A549 treated with ZK216348 at 1 μM for 4 hours (cell line): ENCODE data around the gene GALT. TPM values are rescaled to one million over a fixed set of nuclear protein-coding genes. Genes with fewer than 3 reads are reported as not detected.

ENCODE experiments used
- total RNA-seq: library from RNA; stranded (reverse); fragments of 200-300 nt; extraction: Qiagen RNA extraction; gene quantifications from 5 replicates; pipeline ENCODE4 v1.2.3, GENCODE V29; 2022; ENCODE audit warnings: low read depth

Gene GALT
- 15.3 to 24.9 TPM (median 17.3 TPM) in 5 replicates for total RNA-seq

DNA sequence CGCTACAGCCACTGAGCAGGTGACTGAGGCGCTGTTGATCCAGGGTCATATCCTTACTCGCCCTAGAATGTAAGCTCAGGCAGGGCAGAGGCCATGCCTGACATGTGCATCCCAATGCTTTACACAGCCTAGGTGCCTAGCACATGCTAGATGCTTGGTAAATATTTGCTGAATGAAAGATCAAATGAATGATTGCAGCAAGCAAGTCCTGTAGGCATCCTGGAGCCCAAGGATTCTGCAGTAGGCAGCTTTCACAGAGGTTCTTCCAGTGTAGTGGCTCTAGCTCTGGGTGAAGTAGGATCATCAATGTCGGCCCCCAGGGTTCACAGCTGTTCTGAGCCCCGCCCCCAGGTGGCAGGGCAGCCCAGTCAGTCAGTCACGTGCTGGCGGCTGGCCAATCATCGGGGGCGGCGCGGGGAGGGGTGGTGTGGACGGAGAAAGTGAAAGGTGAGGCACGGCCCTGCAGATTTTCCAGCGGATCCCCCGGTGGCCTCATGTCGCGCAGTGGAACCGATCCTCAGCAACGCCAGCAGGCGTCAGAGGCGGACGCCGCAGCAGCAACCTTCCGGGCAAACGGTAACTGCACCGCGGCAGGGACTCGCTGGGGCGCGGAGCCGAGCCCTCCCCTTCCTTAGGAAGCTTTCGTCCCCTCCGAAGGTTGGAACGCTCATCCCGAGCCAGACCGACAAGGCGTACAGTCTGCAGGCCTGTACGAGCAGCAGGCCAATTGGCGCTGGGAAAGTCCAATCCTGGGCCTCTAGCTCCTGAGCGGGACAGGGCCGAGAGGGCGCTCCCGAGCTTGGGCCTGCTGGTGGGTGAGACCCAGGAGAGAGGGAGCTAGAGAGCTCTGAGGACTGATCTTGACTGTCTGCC lies at the start of gene GALT:
Gene GALT (plus strand): TSS at position 465 of the 873 bp plus-strand sequence. CDS start 30 bp downstream, at position 495.

DNA sequence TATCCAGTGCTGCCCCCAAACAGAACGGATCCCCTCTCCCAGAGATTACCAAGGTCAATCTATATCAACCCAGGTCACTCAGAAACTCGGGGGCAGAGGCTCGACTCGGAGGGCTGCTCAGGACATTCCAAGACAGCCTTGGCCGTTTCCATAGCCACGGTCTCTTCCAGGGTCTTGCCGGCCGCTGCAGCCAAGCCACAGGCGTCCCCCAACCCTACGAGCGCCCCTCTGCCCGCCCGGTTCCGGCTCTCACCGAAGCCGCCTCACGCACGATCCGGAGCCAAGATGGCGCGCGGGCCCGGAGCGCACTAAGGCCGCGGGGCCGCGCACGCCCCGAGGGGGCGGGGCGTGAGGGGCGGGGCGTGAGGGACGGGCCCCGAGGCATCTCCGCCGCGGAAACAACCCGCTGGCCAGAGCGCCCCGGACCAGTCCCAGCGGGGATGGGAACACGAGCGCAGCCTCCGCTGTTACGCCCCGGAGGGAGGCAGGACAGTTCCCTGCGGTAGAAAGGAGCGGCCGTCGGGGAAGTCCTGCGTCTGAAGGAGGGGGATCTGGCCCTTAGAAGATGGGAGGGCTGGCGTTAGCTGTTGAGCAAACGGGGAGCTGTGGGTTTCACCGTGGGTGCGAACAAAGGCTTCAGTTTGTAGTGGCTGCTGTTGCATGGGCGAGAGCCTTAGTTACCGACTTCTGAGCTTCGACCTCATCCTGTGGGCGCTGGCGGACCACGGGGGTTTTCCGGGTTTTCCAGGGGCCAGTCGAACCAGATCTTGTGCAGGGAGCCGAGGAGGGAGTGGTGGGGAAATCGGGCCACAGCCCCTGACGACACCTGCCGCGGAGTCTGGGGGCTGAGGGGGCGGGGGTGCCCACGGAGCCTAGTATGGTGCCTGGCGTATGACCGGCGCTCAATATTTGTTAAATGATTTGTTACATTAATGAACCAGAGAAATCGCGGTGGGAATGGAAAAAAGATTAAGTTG lies 34.4 kb upstream of the GALT start, which contains the start of gene RPP25L:
Gene RPP25L (minus strand): TSS at position 287 of the 977 bp plus-strand sequence. CDS start 801 bp downstream, outside the sequence.

DNA sequence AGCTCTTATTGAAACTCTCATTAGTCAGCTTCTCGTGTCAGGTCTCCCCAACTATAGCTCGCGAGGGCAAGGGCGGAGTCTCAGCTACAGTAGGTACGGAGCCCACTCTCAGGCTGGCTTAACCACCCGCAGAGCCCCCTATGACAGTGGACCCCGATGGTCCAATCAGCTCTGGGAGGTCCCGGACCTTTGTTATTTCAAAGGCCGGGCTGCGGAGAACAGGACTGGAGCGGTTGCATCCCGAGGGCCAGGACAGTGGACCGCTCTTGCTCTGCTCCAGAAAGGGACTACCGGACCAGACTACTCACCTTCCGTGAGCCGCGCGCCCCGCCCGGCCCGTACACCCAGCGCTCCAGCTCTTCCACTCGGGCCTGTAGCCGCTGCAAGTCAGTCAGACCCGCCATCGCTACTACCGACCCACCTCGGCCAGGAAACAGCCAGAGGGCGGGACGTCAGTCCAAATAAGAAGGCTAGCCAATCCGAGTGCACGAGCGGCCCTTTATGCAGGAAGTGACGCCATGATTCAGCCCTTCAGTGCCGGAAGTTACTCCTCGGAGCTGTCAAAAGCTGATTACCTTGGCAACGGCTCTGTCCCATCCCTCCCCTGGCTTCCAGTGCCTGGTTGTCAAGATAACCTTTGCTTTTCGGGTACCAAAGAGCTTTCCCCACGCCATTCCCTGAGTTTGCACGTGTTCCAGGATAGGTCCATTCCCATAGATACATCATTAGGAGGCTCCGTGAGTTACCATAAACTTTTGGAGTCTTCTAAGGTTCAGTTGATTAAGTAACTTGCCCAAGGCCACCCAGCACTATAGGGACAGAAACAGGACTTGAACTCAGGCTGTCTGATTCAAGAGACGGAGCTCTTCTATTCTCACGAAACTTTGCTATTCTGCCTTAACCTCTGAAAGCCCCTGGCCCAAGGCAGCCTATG lies 26.1 kb upstream of the GALT start, which contains the start of gene DCTN3:
Gene DCTN3 (minus strand): TSS at position 435 of the 934 bp plus-strand sequence. CDS start 31 bp downstream, at position 404.

DNA sequence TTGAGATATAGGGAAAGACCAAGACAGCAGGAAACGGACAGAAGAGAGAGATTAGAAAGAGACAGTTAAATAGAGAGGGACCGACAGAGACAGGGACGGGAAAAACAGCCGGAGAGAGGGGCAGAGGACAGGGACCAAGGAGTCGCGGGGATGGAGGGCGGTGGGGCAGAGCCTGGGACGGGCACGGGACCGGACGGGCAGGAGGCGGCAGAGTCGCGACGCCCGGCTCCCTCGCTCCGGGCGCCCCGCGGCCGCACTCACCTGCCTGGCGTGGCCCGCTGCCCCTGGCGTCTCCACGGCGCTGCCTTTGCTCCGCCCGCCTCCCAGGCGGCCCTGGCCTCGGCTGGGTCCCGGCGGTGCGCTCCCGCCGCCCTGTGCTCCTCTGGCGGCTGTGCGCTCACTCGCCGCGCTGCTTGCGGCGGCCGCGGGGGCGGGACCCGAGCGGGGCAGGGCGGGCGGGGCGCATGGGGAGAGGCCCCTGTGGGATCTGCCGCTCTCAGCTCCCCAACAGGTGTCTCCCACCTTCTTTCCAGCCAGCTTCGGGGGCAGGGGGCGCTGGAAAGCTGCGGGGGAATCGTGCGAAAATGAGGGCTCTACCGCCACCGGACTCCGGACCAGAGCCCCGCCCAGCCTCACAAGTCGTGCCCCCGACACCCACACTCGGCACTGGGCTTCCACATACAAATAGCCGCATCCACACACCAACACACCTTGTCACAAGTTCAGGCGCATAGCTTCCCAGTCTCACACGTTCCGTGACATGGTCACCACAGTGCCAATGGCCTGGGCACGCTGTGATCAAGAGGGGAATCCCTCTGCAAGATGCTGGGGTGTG lies 17.6 kb upstream of the GALT start, which contains the start of gene ARID3C:
Gene ARID3C (minus strand): TSS at position 411 of the 835 bp plus-strand sequence. CDS start 1,052 bp downstream, outside the sequence.

DNA sequence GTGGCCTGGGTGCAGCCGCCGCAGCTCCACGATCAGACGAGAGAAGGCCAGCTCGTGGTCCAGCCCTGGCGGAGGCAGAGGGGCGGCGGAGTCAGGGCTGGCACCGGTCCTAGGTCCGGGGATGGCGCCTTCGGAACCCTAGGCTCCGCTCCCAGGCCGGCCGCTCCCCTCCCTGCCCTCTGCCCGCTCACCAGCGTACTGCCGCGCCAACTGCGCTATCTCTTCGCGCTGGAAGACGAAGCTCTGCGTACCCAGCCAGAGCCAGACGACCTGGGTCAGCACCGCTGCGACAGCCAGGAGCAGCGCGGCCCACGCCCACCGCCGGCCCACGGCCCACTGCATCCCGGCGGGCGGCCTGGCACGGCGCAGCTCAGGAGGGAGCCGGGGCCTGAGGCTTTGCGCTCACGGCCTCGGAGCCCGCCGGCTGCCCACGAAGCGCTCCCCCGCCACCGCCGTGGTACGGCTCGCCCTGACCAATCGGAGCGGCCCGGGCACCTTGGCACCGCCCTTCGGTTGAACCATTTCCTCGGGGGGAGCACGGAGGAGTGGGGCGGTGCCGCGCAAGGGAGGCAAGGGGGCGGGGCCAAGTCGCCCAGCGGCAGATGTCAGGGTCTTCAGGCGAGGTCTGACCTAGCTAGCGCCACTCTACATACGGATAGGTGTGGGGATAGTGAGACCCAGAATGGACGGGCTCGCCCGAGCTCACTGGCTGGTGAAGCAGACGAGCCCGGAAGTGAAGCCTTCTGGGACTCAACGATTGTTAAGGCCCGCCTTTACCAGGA lies 8.9 kb upstream of the GALT start, which contains the start of gene SIGMAR1:
Gene SIGMAR1 (minus strand): TSS at position 432 of the 782 bp plus-strand sequence. CDS start 90 bp downstream, at position 342.

DNA sequence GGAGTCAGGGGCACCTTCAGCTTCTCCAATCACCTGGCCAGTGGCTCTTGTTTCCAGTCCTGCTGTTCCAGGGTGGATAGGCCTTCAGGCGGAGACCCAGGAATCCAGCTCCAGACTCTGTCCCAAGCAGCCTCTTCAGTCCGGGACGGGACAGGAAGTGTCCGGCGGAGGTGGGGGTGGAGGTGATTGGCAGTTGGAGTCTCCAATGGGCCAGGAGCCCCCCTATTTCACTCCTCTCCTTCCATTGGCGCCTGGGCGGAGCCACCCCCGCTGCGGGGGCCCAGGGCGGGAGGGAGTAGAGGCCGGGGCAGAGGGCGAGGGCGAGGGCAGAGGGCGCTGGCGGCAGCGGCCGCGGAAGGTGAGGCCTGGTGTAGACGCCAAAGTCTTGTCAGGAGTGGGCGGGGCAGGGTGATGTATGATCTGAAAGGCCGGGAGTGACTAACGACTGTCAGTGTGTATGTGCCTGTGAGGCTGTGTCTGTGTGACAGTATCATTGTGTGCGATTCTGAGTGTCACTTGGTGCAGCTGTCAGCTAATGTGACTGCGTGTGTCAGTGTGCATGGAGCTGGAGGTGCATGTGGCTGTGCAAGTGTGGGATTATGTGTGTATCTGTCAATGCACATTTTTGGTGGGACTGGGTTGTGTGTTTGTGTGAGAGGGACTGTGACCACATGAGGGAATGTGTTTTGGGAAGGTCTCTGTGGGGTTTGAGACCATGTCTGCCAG lies 5.6 kb downstream of the GALT start, which contains the start of gene IL11RA:
Gene IL11RA (plus strand): TSS at position 310 of the 726 bp plus-strand sequence. CDS start 3,033 bp downstream, outside the sequence.

DNA sequence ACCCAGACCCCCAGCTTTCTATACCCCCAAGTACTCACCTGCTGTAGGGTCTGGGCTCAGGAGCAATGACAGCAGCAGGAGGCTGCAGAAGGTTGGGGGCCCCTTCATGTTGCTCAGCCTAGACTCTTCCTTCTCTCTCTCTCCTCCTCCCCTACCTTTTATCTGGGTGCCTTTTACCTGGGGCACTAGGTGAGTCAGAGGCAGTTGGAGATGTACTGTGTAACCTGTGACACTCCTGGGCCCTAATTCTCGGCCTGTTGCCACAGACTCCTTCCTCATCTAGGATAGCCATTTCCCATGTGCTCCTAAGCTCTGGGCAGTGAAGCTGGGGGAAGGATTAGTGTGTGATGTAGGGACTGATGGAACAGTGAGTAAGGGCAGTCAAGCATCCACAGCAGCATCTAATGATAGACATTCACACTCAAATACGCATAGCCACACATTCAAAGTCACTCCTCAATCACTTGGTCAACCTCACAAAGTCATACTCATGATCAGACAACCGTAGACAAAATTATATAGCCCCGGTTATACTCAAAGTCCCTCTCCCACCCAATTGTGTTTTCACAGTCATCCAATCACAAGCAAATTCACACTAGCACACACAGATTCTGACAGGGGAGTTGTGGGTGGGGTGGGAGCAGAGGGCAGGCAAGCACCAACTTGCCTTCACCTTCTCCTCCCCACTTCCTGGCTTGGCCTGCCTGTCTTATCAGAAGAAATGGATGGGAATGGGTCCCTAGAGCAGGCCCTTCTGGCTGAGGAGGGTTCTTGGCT lies 16.2 kb downstream of the GALT start, which contains the start of gene CCL27:
Gene CCL27 (minus strand): TSS at position 132 of the 777 bp plus-strand sequence. CDS start 24 bp downstream, at position 108.

DNA sequence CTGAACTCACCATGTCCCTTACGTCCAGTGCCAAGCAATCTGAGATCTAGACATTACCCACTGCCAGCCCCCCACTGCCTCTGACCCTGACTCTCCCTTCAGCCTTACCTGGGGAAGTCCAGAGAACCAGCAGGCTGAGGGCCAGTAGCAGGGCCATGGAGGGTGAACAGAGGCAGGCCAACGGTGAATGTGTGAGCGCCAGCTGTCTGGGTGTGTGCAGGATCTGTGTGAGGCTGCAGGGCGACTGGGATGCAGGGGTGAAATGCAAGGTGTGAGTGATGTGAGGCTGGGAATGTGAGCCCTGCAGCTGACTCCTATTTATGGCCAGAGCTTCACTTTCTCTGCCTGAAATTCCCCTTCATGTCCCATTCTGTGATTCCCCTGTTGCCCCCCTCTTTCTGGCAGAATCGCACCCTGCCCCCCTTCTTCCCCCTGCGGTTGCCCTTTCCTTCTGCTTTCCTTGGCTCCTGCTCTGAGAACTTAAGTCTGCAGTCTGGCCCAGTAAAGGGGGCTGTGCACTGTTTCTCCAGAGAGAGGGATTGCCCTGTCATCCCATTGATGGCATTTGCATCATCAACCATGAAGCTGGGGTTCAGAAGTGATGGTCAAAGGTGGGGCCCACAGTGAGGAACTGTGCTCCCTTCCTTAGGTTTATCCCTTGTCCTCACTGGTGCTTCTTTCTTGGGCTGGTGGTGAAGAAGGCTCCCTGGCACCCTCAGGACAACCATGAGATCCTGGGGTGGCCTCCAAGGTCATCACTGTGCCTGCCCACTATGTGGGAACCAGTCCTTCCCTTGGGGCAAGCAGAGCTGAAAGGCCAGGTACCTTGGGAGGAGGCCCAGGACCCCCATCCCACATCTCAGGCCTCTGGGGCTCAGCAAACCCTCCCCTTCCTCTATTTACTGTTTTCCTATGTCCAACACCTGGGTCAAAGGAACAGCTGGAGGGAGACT lies 44.8 kb downstream of the GALT start, which contains the start of gene CCL19:
Gene CCL19 (minus strand): TSS at position 294 of the 953 bp plus-strand sequence. CDS start 137 bp downstream, at position 157.

Other genes with a start within 250 kb of the GALT start
- 13.0 to 18.8 TPM (median 18.4 TPM) in 5 replicates for gene FAM219A, start 188.1 kb upstream of the GALT start, total RNA-seq
- 0.29 TPM in 1 of 5 replicates, not detected in the others for gene DNAI1, start 187.9 kb upstream of the GALT start, total RNA-seq
- gene ENHO, start 123.7 kb upstream of the GALT start, total RNA-seq = 0.87 to 2.9 TPM (median 2.3 TPM) in 5 replicates
- gene CNTFR, start 57.0 kb upstream of the GALT start, total RNA-seq = 0.08 to 0.20 TPM (median 0.09 TPM) in 3 of 5 replicates, not detected in the others
- 28.5 to 47.8 TPM (median 42.7 TPM) in 5 replicates for gene RPP25L, start 34.6 kb upstream of the GALT start, total RNA-seq
- gene DCTN3, start 26.2 kb upstream of the GALT start, total RNA-seq = 80.3 to 123 TPM (median 106 TPM) in 5 replicates
- gene ARID3C, start 17.6 kb upstream of the GALT start, total RNA-seq = 0.13 to 0.23 TPM (median 0.19 TPM) in 3 of 5 replicates, not detected in the others
- gene SIGMAR1, start 8.9 kb upstream of the GALT start, total RNA-seq = 151 to 215 TPM (median 198 TPM) in 5 replicates
- gene IL11RA, start 5.5 kb downstream of the GALT start, total RNA-seq = 5.1 to 8.3 TPM (median 7.1 TPM) in 5 replicates
- gene CCL27, start 16.0 kb downstream of the GALT start, total RNA-seq = 0.25 to 0.94 TPM (median 0.34 TPM) in 3 of 5 replicates, not detected in the others
- gene CCL19, start 44.6 kb downstream of the GALT start, total RNA-seq = not detected in 5 replicates
- gene CCL21, start 63.5 kb downstream of the GALT start, total RNA-seq = not detected in 5 replicates